ENCODE data around the gene P4HB.

Gene P4HB

GRCh38 chr17:81859906-81860755 is at the start of gene P4HB:
P4HB (minus strand) TSS chr17:81860535; CDS start chr17:81860471, 64 bp downstream.
- TF ChIP-seq CTCF (IDR thresholded peaks at IDR 0.05; ENCODE audit: unreplicated experiment in 3 of 3): no peak
- H3K4me1 Mint-ChIP-seq: peaks cover 21% of the 10 kb centered on the region
- H3K4me3 Mint-ChIP-seq: peak within 1 kb of the TSS; percentile 94 to 97 (median 96)
- peak within 1 kb of the TSS; percentile 63 to 95 (median 83) for H3K27ac Mint-ChIP-seq
- H3K27me3 Mint-ChIP-seq (ENCODE audit: low read depth): no peaks in the 10 kb centered on the region
- H3K36me3 Mint-ChIP-seq (ENCODE audit: low read depth): peaks cover 28% of the 10 kb centered on the region
- H3K9me3 Mint-ChIP-seq: no peaks in the 10 kb centered on the region

- peaks cover 10% of the 10 kb centered on the region for H3K36me3 Mint-ChIP-seq (ENCODE audit: low read depth)
- no peaks in the 10 kb centered on the region for H3K27me3 Mint-ChIP-seq (ENCODE audit: low read depth)
- no peaks in the 10 kb centered on the region for H3K4me1 Mint-ChIP-seq
- no peak for TF ChIP-seq CTCF (IDR thresholded peaks at IDR 0.05; ENCODE audit: unreplicated experiment in 3 of 3)
- no peaks in the 10 kb centered on the region for H3K9me3 Mint-ChIP-seq
- no peak overlapping the region for H3K27ac Mint-ChIP-seq
- H3K4me3 Mint-ChIP-seq: peak overlapping the region; percentile 57 to 90 (median 89)
Observed at GRCh38 chr17:81909231-81909630, 48.9 kb upstream of the P4HB start.

GRCh38 chr17:81908793-81909192 is 48.5 kb upstream of the P4HB start:
- Mint-ChIP-seq H3K27ac (no peak overlapping the region), H3K36me3 (ENCODE audit: low read depth) (peaks cover 10% of the 10 kb centered on the region)
- no peak for TF ChIP-seq CTCF (IDR thresholded peaks at IDR 0.05; ENCODE audit: unreplicated experiment in 3 of 3)

GRCh38 chr17:81907219-81908145 is 47.1 kb upstream of the P4HB start:
- no peak for TF ChIP-seq CTCF (IDR thresholded peaks at IDR 0.05; ENCODE audit: unreplicated experiment in 3 of 3)
- Mint-ChIP-seq H3K9me3 (no peaks in the 10 kb centered on the region), H3K36me3 (ENCODE audit: low read depth) (no peaks in the 10 kb centered on the region), H3K4me3 (no peak overlapping the region), H3K4me1 (no peaks in the 10 kb centered on the region), H3K27me3 (ENCODE audit: low read depth) (peaks cover 4% of the 10 kb centered on the region), H3K27ac (no peak overlapping the region)

More at GRCh38 chr17:81908793-81909192, 48.5 kb upstream of the P4HB start:
- Mint-ChIP-seq H3K4me1 (no peaks in the 10 kb centered on the region), H3K4me3 (no peak overlapping the region), H3K27me3 (ENCODE audit: low read depth) (no peaks in the 10 kb centered on the region), H3K9me3 (no peaks in the 10 kb centered on the region)

- Mint-ChIP-seq H3K27me3 (ENCODE audit: low read depth) (peaks cover 5% of the 10 kb centered on the region), H3K4me1 (no peaks in the 10 kb centered on the region), H3K9me3 (no peaks in the 10 kb centered on the region), H3K27ac (no peak overlapping the region), H3K36me3 (ENCODE audit: low read depth) (no peaks in the 10 kb centered on the region), H3K4me3 (no peak overlapping the region)
- TF ChIP-seq CTCF (IDR thresholded peaks at IDR 0.05; ENCODE audit: unreplicated experiment in 3 of 3): no peak
Observed at GRCh38 chr17:81906476-81907218, 46.3 kb upstream of the P4HB start.
